GM12878 (cell line): ENCODE data around the gene LAMA4. TPM values are rescaled to one million over a fixed set of nuclear protein-coding genes. Genes with fewer than 3 reads are reported as not detected.

Experiments used
- ATAC-seq: fragments of 200-7000 bp; cut with Tn5 transposase; 3 replicates; pipeline ENCODE4 v1.9.1; 2020; ENCODE audit warnings: mild to moderate bottlenecking, moderate library complexity
- BruUV-seq: library from RNA; stranded (reverse); fragments of 400-500 nt; replicated peaks from 2 replicates; lab custom pipeline; 2021; lab: Mats Ljungman, UMichigan
- CTCF ChIA-PET: fragments of 300-600 bp; sonication (Branson Sonifier 250); formaldehyde crosslinking; extraction: SDS; loops from one replicate; lab custom pipeline; 2021; ENCODE audit warnings: inconsistent platforms; lab: Yijun Ruan, JAX
- POLR2A ChIA-PET: fragments of 350-600 bp; formaldehyde crosslinking; extraction: SDS; loops from one replicate; lab custom pipeline; 2021; ENCODE audit warnings: inconsistent platforms; lab: Charles Lee
- RAD21 ChIA-PET: fragments of 300-600 bp; sonication (Branson Sonifier 250); formaldehyde crosslinking; loops from one replicate; lab custom pipeline; 2023; ENCODE audit warnings: antibody characterized with exemption; ENCODE audit not compliant: unreplicated experiment; lab: Charles Lee
- SMC1A ChIA-PET: fragments of 300-600 bp; sonication (Branson Sonifier 250); formaldehyde crosslinking; loops from one replicate; lab custom pipeline; 2023; ENCODE audit not compliant: unreplicated experiment, uncharacterized antibody; lab: Charles Lee
- DNase-seq: peaks from one replicate; pipeline ENCODE4 v3.0.0-alpha.2; 2011; ENCODE audit warnings: low read depth, low spot score
- FAIRE-seq: peaks from 3 replicates; lab custom pipeline; 2011; peaks lifted over from hg19 to GRCh38; lab: Jason Lieb, UNC
- H2AFZ ChIP-seq: 2 replicates; pipeline ENCODE4 v1.6.0; 2011; ENCODE audit warnings: low read depth, low read length, control low read depth; ENCODE audit not compliant: control insufficient read depth
- H3K27ac ChIP-seq: 2 replicates; pipeline ENCODE4 v1.5.1; 2011; ENCODE audit warnings: control low read depth; ENCODE audit not compliant: control insufficient read depth, insufficient read depth
- H3K27me3 ChIP-seq, 2 experiments: replicated peaks in 1 of 2; 2 replicates each; pipeline versions ENCODE4 v1.6.0 to v1.6.1; 2011; ENCODE audit warnings: low read length in 1 of 2; ENCODE audit not compliant: control insufficient read depth in 2 of 2, insufficient read depth in 2 of 2
- H3K36me3 ChIP-seq, 2 experiments: 2 replicates each; pipeline ENCODE4 v1.5.1; 2011; ENCODE audit warnings: low read length in 1 of 2; ENCODE audit not compliant: control insufficient read depth in 2 of 2, insufficient read depth in 2 of 2
- H3K4me1 ChIP-seq: 2 replicates; pipeline ENCODE4 v1.6.1; 2011; ENCODE audit warnings: mild to moderate bottlenecking, low read length, moderate library complexity, mixed read lengths; ENCODE audit not compliant: control insufficient read depth, insufficient read depth
- H3K4me2 ChIP-seq: 2 replicates; pipeline ENCODE4 v1.6.0; 2011; ENCODE audit warnings: control low read depth; ENCODE audit not compliant: control insufficient read depth, insufficient read depth
- H3K4me3 ChIP-seq: fragments of 200-600 bp; sonication (generic); 2 replicates; pipeline ENCODE4 v1.5.1; 2016
- H3K79me2 ChIP-seq: 2 replicates; pipeline ENCODE4 v1.6.0; 2011; ENCODE audit warnings: low read length; ENCODE audit not compliant: control insufficient read depth, insufficient read depth
- H3K9ac ChIP-seq: 2 replicates; pipeline ENCODE4 v1.8.0; 2011; ENCODE audit warnings: low read length, control low read depth, mixed read lengths; ENCODE audit not compliant: control insufficient read depth, insufficient read depth
- H3K9me3 ChIP-seq: replicated peaks from 3 replicates; pipeline ENCODE4 v1.5.1; 2011; ENCODE audit warnings: mild to moderate bottlenecking, low read length; ENCODE audit not compliant: control insufficient read depth, insufficient read depth
- H4K20me1 ChIP-seq: 2 replicates; pipeline ENCODE4 v1.6.0; 2011; ENCODE audit not compliant: control insufficient read depth, insufficient read depth
- FOXM1 ChIP-seq: IDR thresholded peaks from 2 replicates; pipeline ENCODE4 v1.6.1; 2012; ENCODE audit warnings: low read depth, mild to moderate bottlenecking, inconsistent platforms, low read length, moderate library complexity
- HDAC2 ChIP-seq: fragments of 200-600 bp; sonication (generic); IDR thresholded peaks from 2 replicates; pipeline ENCODE4 v1.6.1; 2017
- MEF2A ChIP-seq: IDR thresholded peaks from 2 replicates; pipeline ENCODE4 v1.6.1; 2011; ENCODE audit warnings: low read depth, mild to moderate bottlenecking, low read length, moderate library complexity; ENCODE audit not compliant: insufficient read depth
- NR2C2 ChIP-seq: IDR thresholded peaks from 2 replicates; pipeline ENCODE4 v1.6.1; 2011; ENCODE audit warnings: borderline replicate concordance, low read depth; ENCODE audit not compliant: control insufficient read depth, insufficient read length
- RELA ChIP-seq: fragments of 450-650 bp; IDR thresholded peaks from 2 replicates; pipeline ENCODE4 v1.8.0; 2014; ENCODE audit warnings: borderline replicate concordance; ENCODE audit not compliant: partially characterized antibody
- SMAD5 ChIP-seq: IDR thresholded peaks from 2 replicates; pipeline ENCODE4 v1.6.1; 2016; ENCODE audit warnings: antibody characterized with exemption, low read depth
- SRF ChIP-seq, 2 experiments: IDR thresholded peaks; 2 replicates each; pipeline ENCODE4 v1.6.1; 2011; ENCODE audit warnings: low read depth in 2 of 2, low read length in 2 of 2, mild to moderate bottlenecking in 1 of 2, moderate library complexity in 1 of 2
- ZBTB11 ChIP-seq: fragments of 450-650 bp; formaldehyde crosslinking; IDR thresholded peaks from 2 replicates; pipeline ENCODE4 v1.5.0; 2022; ENCODE audit warnings: mild to moderate bottlenecking, missing genetic modification characterization
- WGBS: methylation state at CpG from one replicate; pipeline ENCODE4 v1.1.6; 2016; ENCODE audit warnings: low lambda C conversion rate; ENCODE audit not compliant: insufficient replicate concordance, insufficient coverage; ENCODE audit errors: missing lambda C conversion rate; 5-methylcytosine and 5-hydroxymethylcytosine counted together
- in situ Hi-C: fragments of 300-500 bp; cut with MboI; formaldehyde crosslinking; loops from 9 replicates; pipeline ENCODE4 v1.14.3; 2018; ENCODE audit warnings: mixed read lengths
- intact Hi-C: fragments of 100-400 bp; cut with micrococcal nuclease; formaldehyde crosslinking; loops from one replicate; pipeline ENCODE4 v1.14.2; 2022; ENCODE audit not compliant: unreplicated experiment
- polyA plus RNA-seq, 11 experiments: library from polyadenylated mRNA; depleted of rRNA in 4 of 11; unstranded in 6 of 11; stranded (reverse) in 5 of 11; fragments of >200 nt; fragmentation: Nextera tagmentation in 4 of 11; fragmentation: Illumina TruSeq in 1 of 11; extraction: Ambion mirVana in 4 of 11; extraction: Trizol in 1 of 11; gene quantifications; 1 replicate in 1 of 11; 2 replicates in 10 of 11; pipeline versions ENCODE4 v1.2.1 to v1.2.3, GENCODE V29; 2011 to 2016; ENCODE audit warnings: inconsistent platforms in 2 of 11, missing spikeins in 2 of 11, low read depth in 1 of 11
- total RNA-seq, 4 experiments: library from RNA; depleted of rRNA in 3 of 4; stranded (reverse); fragments of >200 nt in 3 of 4; fragmentation: Illumina TruSeq in 1 of 4; extraction: Trizol in 1 of 4; gene quantifications; 2 replicates each; pipeline versions ENCODE4 v1.2.1 to v1.2.3, GENCODE V29; 2013 to 2021
- TF ChIP-seq, protein P1 (sequence below): fragments of 450-650 bp; formaldehyde crosslinking; IDR thresholded peaks from 2 replicates; pipeline ENCODE4 v1.4.0; 2020; ENCODE audit warnings: mild to moderate bottlenecking, moderate library complexity

The LAMA4 gene
- total and polyA plus RNA-seq, 10 of the 15 experiments (the other 5 are each of a cell fraction or from before 2014, with no cell fraction given), result 0.11 to 0.21 (median 0.14) TPM; not detected in 7

- no peak overlapping the region for H2AFZ ChIP-seq
- DNase-seq, result no peak
- no peaks in the 10 kb centered on the region for H3K27me3 ChIP-seq
- H3K9ac ChIP-seq, result no peak overlapping the region
- no peaks in the 10 kb centered on the region for H3K36me3 ChIP-seq
- H3K4me2 ChIP-seq, result no peak overlapping the region
- ATAC-seq, result no peak
- no peak for FAIRE-seq
- no peak overlapping the region for H3K27ac ChIP-seq
- H3K79me2 ChIP-seq, result no peaks in the 10 kb centered on the region
- RAD21 ChIA-PET, result interaction anchor here (1.0 kb wide), 1 partner anchor 108 kb away, joined by 3 read pairs; no protein-coding TSS in a partner anchor
- no peaks in the 10 kb centered on the region for H4K20me1 ChIP-seq
- SMC1A ChIA-PET, result interaction anchor here (0.9 to 1.5 kb wide), 3 partner anchors 17 to 23 kb away, joined by 3 to 6 read pairs (median 4); no protein-coding TSS in a partner anchor
- H3K4me1 ChIP-seq, result no peaks in the 10 kb centered on the region
- no peak overlapping the region for H3K4me3 ChIP-seq
- POLR2A ChIA-PET, result no interaction called here
- no TSS peak for BruUV-seq
- in situ Hi-C loops, result no loop called here
- TF ChIP-seq RELA, result no peak
- no peak for TF ChIP-seq NR2C2
- TF ChIP-seq SRF (IDR thresholded peaks at IDR 0.05; ENCODE audit: low read depth in 2 of 2, low read length in 2 of 2), result no peak
- no peak for TF ChIP-seq SMAD5
- TF ChIP-seq, all 136 proteins: peak for 0
- CTCF ChIA-PET, result interaction anchor here (0.6 to 2.6 kb wide), 6 partner anchors 8 to 245 kb away, joined by 3 to 8 read pairs (median 4); no protein-coding TSS in a partner anchor
- intact Hi-C loops, result no loop called here
- no peaks in the 10 kb centered on the region for H3K9me3 ChIP-seq
Measured at GRCh38 chr6:112288475-112288874, 34.1 kb upstream of the LAMA4 start.

DNA sequence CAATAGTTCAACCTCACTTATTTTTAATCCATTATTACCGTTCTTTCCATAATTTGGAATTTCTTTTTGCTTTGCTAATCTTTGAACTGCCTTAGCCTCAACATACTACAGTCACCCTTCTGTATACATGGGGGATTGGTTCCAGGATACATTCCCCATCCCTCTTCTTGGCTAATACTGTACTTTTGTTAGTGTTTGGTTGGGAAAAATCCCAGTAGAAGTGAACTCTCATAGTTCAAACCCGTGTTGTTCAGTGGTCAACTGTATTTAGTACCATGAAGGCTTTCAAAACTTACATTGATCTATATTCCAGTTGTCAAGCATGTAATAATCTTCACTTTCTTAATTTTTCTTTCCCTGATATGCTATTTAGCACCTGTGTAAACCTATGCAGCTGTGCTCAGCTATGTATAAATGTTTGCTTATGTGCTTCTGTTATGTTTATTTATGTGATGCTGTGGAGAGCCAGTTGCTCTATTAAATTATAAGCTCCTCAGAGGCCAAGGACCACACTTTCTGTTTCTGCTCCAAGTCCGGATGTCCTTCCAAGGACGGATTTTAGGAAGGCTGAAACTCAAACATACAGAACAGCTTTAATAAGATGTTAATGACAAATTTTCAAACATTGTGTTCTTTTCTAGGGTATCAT, 33.3 kb upstream of the LAMA4 start:
- DNase-seq, result no peak
- no peak overlapping the region for H3K4me2 ChIP-seq
- POLR2A ChIA-PET, result no interaction called here
- no peaks in the 10 kb centered on the region for H4K20me1 ChIP-seq
- no TSS peak for BruUV-seq
- no peak for FAIRE-seq
- no peak for ATAC-seq
- no peaks in the 10 kb centered on the region for H3K36me3 ChIP-seq
- CTCF ChIA-PET, result interaction anchor here (0.8 to 2.6 kb wide), 4 partner anchors 11 to 244 kb away, joined by 4 to 8 read pairs (median 6); no protein-coding TSS in a partner anchor
- H2AFZ ChIP-seq, result no peak overlapping the region
- SMC1A ChIA-PET, result interaction anchor here (0.6 to 1.5 kb wide), 3 partner anchors 18 to 1016 kb away, joined by 3 to 6 read pairs (median 4); no protein-coding TSS in a partner anchor
- no peaks in the 10 kb centered on the region for H3K4me1 ChIP-seq
- H3K27ac ChIP-seq, result no peak overlapping the region
- WGBS, result 13% methylated on average over 4 of the region's 4 CpGs
- H3K79me2 ChIP-seq, result no peaks in the 10 kb centered on the region
- H3K9ac ChIP-seq, result no peak overlapping the region
- H3K4me3 ChIP-seq, result no peak overlapping the region
- in situ Hi-C loops (no loop called here), intact Hi-C loops (no loop called here)
- no peaks in the 10 kb centered on the region for H3K27me3 ChIP-seq
- RAD21 ChIA-PET, result interaction anchor here (0.6 kb wide), 1 partner anchor 108 kb away, joined by 3 read pairs; no protein-coding TSS in a partner anchor
- no peaks in the 10 kb centered on the region for H3K9me3 ChIP-seq
- no peak for TF ChIP-seq FOXM1
- no peak for TF ChIP-seq MEF2A
- TF ChIP-seq ZBTB11 (CRISPR knock-in tag), result no peak
- TF ChIP-seq, protein P1, sequence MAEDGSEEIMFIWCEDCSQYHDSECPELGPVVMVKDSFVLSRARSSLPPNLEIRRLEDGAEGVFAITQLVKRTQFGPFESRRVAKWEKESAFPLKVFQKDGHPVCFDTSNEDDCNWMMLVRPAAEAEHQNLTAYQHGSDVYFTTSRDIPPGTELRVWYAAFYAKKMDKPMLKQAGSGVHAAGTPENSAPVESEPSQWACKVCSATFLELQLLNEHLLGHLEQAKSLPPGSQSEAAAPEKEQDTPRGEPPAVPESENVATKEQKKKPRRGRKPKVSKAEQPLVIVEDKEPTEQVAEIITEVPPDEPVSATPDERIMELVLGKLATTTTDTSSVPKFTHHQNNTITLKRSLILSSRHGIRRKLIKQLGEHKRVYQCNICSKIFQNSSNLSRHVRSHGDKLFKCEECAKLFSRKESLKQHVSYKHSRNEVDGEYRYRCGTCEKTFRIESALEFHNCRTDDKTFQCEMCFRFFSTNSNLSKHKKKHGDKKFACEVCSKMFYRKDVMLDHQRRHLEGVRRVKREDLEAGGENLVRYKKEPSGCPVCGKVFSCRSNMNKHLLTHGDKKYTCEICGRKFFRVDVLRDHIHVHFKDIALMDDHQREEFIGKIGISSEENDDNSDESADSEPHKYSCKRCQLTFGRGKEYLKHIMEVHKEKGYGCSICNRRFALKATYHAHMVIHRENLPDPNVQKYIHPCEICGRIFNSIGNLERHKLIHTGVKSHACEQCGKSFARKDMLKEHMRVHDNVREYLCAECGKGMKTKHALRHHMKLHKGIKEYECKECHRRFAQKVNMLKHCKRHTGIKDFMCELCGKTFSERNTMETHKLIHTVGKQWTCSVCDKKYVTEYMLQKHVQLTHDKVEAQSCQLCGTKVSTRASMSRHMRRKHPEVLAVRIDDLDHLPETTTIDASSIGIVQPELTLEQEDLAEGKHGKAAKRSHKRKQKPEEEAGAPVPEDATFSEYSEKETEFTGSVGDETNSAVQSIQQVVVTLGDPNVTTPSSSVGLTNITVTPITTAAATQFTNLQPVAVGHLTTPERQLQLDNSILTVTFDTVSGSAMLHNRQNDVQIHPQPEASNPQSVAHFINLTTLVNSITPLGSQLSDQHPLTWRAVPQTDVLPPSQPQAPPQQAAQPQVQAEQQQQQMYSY (CRISPR knock-in tag), result no peak
- no peak for TF ChIP-seq HDAC2
